ENCODE data around the gene UBR3. TPM values are rescaled to one million over a fixed set of nuclear protein-coding genes. Genes with fewer than 3 reads are reported as not detected.

UBR3 gene
- total RNA-seq (2022; extraction: Qiagen RNA extraction) = 8.2 to 11.5 TPM (median 9.7 TPM) in 5 replicates

GRCh38 chr2:169827272-169828140, at the start of gene UBR3:
Gene UBR3 (plus strand): TSS chr2:169827454. CDS start chr2:169827508, 54 bp downstream.

GRCh38 chr2:169798718-169799592, 28.3 kb upstream of the UBR3 start, which contains the start of gene SSB:
Gene SSB (plus strand): TSS chr2:169798871. CDS start chr2:169800961, 2,090 bp downstream.

GRCh38 chr2:169824373-169825333, 2.6 kb upstream of the UBR3 start, which contains the start of gene METTL5:
Gene METTL5 (minus strand): TSS chr2:169824905. CDS start chr2:169824597, 308 bp downstream.

Other genes with a start within 250 kb of the UBR3 start
- gene PPIG, start 243.1 kb upstream of the UBR3 start, total RNA-seq (2022; extraction: Qiagen RNA extraction) = 31.1 to 52.6 TPM (median 40.4 TPM) in 5 replicates
- 0.22 to 0.80 TPM (median 0.46 TPM) in 5 replicates for gene CFAP210, start 133.0 kb upstream of the UBR3 start, total RNA-seq (2022; extraction: Qiagen RNA extraction)
- gene PHOSPHO2, start 133.0 kb upstream of the UBR3 start, total RNA-seq (2022; extraction: Qiagen RNA extraction) = 2.6 to 3.4 TPM (median 3.0 TPM) in 5 replicates
- 6.8 to 11.1 TPM (median 9.2 TPM) in 5 replicates for gene KLHL23, start 93.6 kb upstream of the UBR3 start, total RNA-seq (2022; extraction: Qiagen RNA extraction)
- 130 to 194 TPM (median 137 TPM) in 5 replicates for gene SSB, start 28.6 kb upstream of the UBR3 start, total RNA-seq (2022; extraction: Qiagen RNA extraction)
- gene METTL5, start 2.5 kb upstream of the UBR3 start, total RNA-seq (2022; extraction: Qiagen RNA extraction) = 64.8 to 97.2 TPM (median 66.6 TPM) in 5 replicates

Data from A549 treated with CORT108297 at 1 μM for 4 hours (cell line).